B cell (primary cell): ENCODE data around the gene PARN.

Source experiments
- CTCF ChIP-seq: fragments of 200-600 bp; IDR thresholded peaks from one replicate; pipeline ENCODE4 v1.8.0; 2022; ENCODE audit warnings: antibody characterized with exemption, mild to moderate bottlenecking
- EZH2 ChIP-seq: IDR thresholded peaks from 2 replicates; pipeline ENCODE4 v1.6.1; 2012; ENCODE audit warnings: borderline replicate concordance, low read depth, mild to moderate bottlenecking, moderate library complexity, low read length; ENCODE audit not compliant: insufficient read depth, poor library complexity, severe bottlenecking

- TF ChIP-seq CTCF = no peak
- TF ChIP-seq EZH2 = no peak
Measured at GRCh38 chr16:14676633-14677032, 46.6 kb upstream of the PARN start.
